ENCODE measurements around the gene DPYD. TPM values are rescaled to one million over a fixed set of nuclear protein-coding genes. Genes with fewer than 3 reads are reported as not detected.

DPYD gene
- total and polyA plus RNA-seq, 2 donors from 2014 or later, result 4.9 to 41.6 TPM

- Histone ChIP-seq H3K27me3 (ENCODE audit: control insufficient read depth, insufficient read depth, low read length) (no peaks in the 10 kb centered on the region), H3K4me1 (ENCODE audit: control insufficient read depth in 2 of 3, insufficient read depth in 2 of 3, low read depth in 1 of 3, low read length in 3 of 3) (no peaks in the 10 kb centered on the region), H3K9me3 (ENCODE audit: control insufficient read depth in 2 of 3, insufficient read depth in 1 of 3, low read length in 3 of 3) (peaks cover 0 to 2% (median 0%) of the 10 kb centered on the region in 3 donors), H3K9ac (ENCODE audit: low read length in 3 of 3) (no peak overlapping the region), H3K4me3 (ENCODE audit: low read length in 3 of 3) (no peak overlapping the region), H3K27ac (ENCODE audit: low read depth in 2 of 2, low read length in 2 of 2) (no peak overlapping the region), H3K36me3 (ENCODE audit: control insufficient read depth in 2 of 3, insufficient read depth in 3 of 3, low read length in 3 of 3) (no peaks in the 10 kb centered on the region)
- FAIRE-seq (no peak), DNase-seq (peak in 2 of 5 donors; percentile 58 to 81)
- intact Hi-C loops (cut with DNase I), result no loop called here
- TF ChIP-seq CTCF (IDR thresholded peaks at IDR 0.05; ENCODE audit: borderline replicate concordance, extremely low read depth, insufficient read depth), result no peak
Measured at GRCh38 chr1:97758541-97759057, 162.2 kb downstream of the DPYD start.

- Histone ChIP-seq H3K4me3 (ENCODE audit: low read length in 3 of 3) (no peak overlapping the region), H3K9ac (ENCODE audit: low read length in 3 of 3) (no peak overlapping the region), H3K9me3 (ENCODE audit: control insufficient read depth in 2 of 3, insufficient read depth in 1 of 3, low read length in 3 of 3) (no peaks in the 10 kb centered on the region), H3K27ac (ENCODE audit: low read depth in 2 of 2, low read length in 2 of 2) (no peak overlapping the region), H3K36me3 (ENCODE audit: control insufficient read depth in 2 of 3, insufficient read depth in 3 of 3, low read length in 3 of 3) (no peaks in the 10 kb centered on the region), H3K27me3 (ENCODE audit: control insufficient read depth, insufficient read depth, low read length) (no peaks in the 10 kb centered on the region), H3K4me1 (ENCODE audit: control insufficient read depth in 2 of 3, insufficient read depth in 2 of 3, low read depth in 1 of 3, low read length in 3 of 3) (no peaks in the 10 kb centered on the region)
- TF ChIP-seq CTCF (IDR thresholded peaks at IDR 0.05; ENCODE audit: borderline replicate concordance, extremely low read depth, insufficient read depth), result no peak
- intact Hi-C loops (cut with DNase I), result no loop called here
- DNase-seq, result no peak
- no peak for FAIRE-seq
Measured at GRCh38 chr1:97745912-97746311, 174.9 kb downstream of the DPYD start.

- Histone ChIP-seq H3K4me3 (ENCODE audit: low read length in 3 of 3) (no peak overlapping the region), H3K27me3 (ENCODE audit: control insufficient read depth, insufficient read depth, low read length) (no peaks in the 10 kb centered on the region), H3K36me3 (ENCODE audit: control insufficient read depth in 2 of 3, insufficient read depth in 3 of 3, low read length in 3 of 3) (no peaks in the 10 kb centered on the region), H3K27ac (ENCODE audit: low read depth in 2 of 2, low read length in 2 of 2) (no peak overlapping the region), H3K9me3 (ENCODE audit: control insufficient read depth in 2 of 3, insufficient read depth in 1 of 3, low read length in 3 of 3) (no peaks in the 10 kb centered on the region), H3K9ac (ENCODE audit: low read length in 3 of 3) (no peak overlapping the region), H3K4me1 (ENCODE audit: control insufficient read depth in 2 of 3, insufficient read depth in 2 of 3, low read depth in 1 of 3, low read length in 3 of 3) (no peaks in the 10 kb centered on the region)
- intact Hi-C loops (cut with DNase I), result no loop called here
- no peak for DNase-seq
- no peak for FAIRE-seq
- no peak for TF ChIP-seq CTCF (IDR thresholded peaks at IDR 0.05; ENCODE audit: borderline replicate concordance, extremely low read depth, insufficient read depth)
Measured at GRCh38 chr1:97744977-97745376, 175.9 kb downstream of the DPYD start.

GRCh38 chr1:97743129-97743528 is 177.7 kb downstream of the DPYD start:
- Histone ChIP-seq H3K4me1 (ENCODE audit: control insufficient read depth in 2 of 3, insufficient read depth in 2 of 3, low read depth in 1 of 3, low read length in 3 of 3) (no peaks in the 10 kb centered on the region), H3K27ac (ENCODE audit: low read depth in 2 of 2, low read length in 2 of 2) (no peak overlapping the region), H3K4me3 (ENCODE audit: low read length in 3 of 3) (no peak overlapping the region), H3K9me3 (ENCODE audit: control insufficient read depth in 2 of 3, insufficient read depth in 1 of 3, low read length in 3 of 3) (no peaks in the 10 kb centered on the region), H3K36me3 (ENCODE audit: control insufficient read depth in 2 of 3, insufficient read depth in 3 of 3, low read length in 3 of 3) (no peaks in the 10 kb centered on the region), H3K27me3 (ENCODE audit: control insufficient read depth, insufficient read depth, low read length) (no peaks in the 10 kb centered on the region), H3K9ac (ENCODE audit: low read length in 3 of 3) (no peak overlapping the region)
- no peak for TF ChIP-seq CTCF (IDR thresholded peaks at IDR 0.05; ENCODE audit: borderline replicate concordance, extremely low read depth, insufficient read depth)
- FAIRE-seq, result no peak
- DNase-seq, result peak in 1 of 5 donors; percentile 5
- intact Hi-C loops (cut with DNase I), result no loop called here

Data from kidney (tissue), 14 donors.